OCI-LY7 (cell line): ENCODE data around the gene PHRF1. TPM values are rescaled to one million over a fixed set of nuclear protein-coding genes. Genes with fewer than 3 reads are reported as not detected.

Experiments used
- BruUV-seq: library from RNA; stranded (reverse); fragments of 400-500 nt; replicated peaks from 2 replicates; lab custom pipeline; 2021; lab: Mats Ljungman, UMichigan
- CTCF ChIA-PET: fragments of 300-600 bp; sonication (Branson Sonifier 250); formaldehyde crosslinking; loops from one replicate; lab custom pipeline; 2022; ENCODE audit warnings: antibody characterized with exemption; ENCODE audit not compliant: unreplicated experiment; lab: Charles Lee
- POLR2A ChIA-PET: fragments of 300-600 bp; sonication (Branson Sonifier 250); formaldehyde crosslinking; loops from one replicate; lab custom pipeline; 2022; ENCODE audit warnings: antibody characterized with exemption; lab: Charles Lee
- DNase-seq: peaks from one replicate; pipeline ENCODE4 v3.0.0-alpha.2; 2015; ENCODE audit warnings: low spot score
- H2AFZ ChIP-seq: fragments of 200-600 bp; sonication (generic), shearing (Covaris generic); 2 replicates; pipeline ENCODE4 v1.6.1; 2014; ENCODE audit warnings: mild to moderate bottlenecking, antibody characterized with exemption, low read length, moderate library complexity
- H3K27ac ChIP-seq: fragments of 200-600 bp; sonication (generic); 2 replicates; pipeline ENCODE4 v1.5.1; 2014; ENCODE audit warnings: mixed run types, low read depth, mild to moderate bottlenecking, moderate library complexity, low read length, inconsistent platforms; ENCODE audit not compliant: poor library complexity, severe bottlenecking
- H3K36me3 ChIP-seq: fragments of 200-600 bp; sonication (generic); 2 replicates; pipeline ENCODE4 v1.6.1; 2014; ENCODE audit warnings: mild to moderate bottlenecking, antibody characterized with exemption, low read length, moderate library complexity, mixed read lengths; ENCODE audit not compliant: insufficient read depth
- H3K4me1 ChIP-seq: fragments of 200-600 bp; sonication (generic); 2 replicates; pipeline ENCODE4 v1.5.1; 2014; ENCODE audit warnings: mild to moderate bottlenecking, low read length; ENCODE audit not compliant: insufficient read depth, poor library complexity, severe bottlenecking
- H3K4me2 ChIP-seq: fragments of 200-600 bp; sonication (generic); 2 replicates; pipeline ENCODE4 v1.6.1; 2014; ENCODE audit warnings: mild to moderate bottlenecking, low read length
- H3K4me3 ChIP-seq: fragments of 200-600 bp; sonication (generic); 2 replicates; pipeline ENCODE4 v1.5.1; 2014; ENCODE audit warnings: mild to moderate bottlenecking, low read depth, low read length; ENCODE audit not compliant: poor library complexity, severe bottlenecking
- H3K79me2 ChIP-seq: fragments of 200-600 bp; sonication (generic); 2 replicates; pipeline ENCODE4 v1.6.1; 2016; ENCODE audit warnings: low read depth, mild to moderate bottlenecking, low read length, moderate library complexity, mixed read lengths; ENCODE audit not compliant: insufficient read depth
- H3K9me2 ChIP-seq: fragments of 200-600 bp; sonication (generic); 2 replicates; pipeline ENCODE4 v1.6.1; 2016; ENCODE audit warnings: mild to moderate bottlenecking, low read length, mixed read lengths; ENCODE audit not compliant: insufficient read depth
- H3K9me3 ChIP-seq: fragments of 200-600 bp; sonication (generic); 2 replicates; pipeline ENCODE4 v1.6.1; 2014; ENCODE audit warnings: mild to moderate bottlenecking, mixed run types, low read length, mixed read lengths
- H4K20me1 ChIP-seq: fragments of 200-600 bp; sonication (generic); 2 replicates; pipeline ENCODE4 v1.6.1; 2014; ENCODE audit warnings: mild to moderate bottlenecking, antibody characterized with exemption, low read length, moderate library complexity, mixed read lengths; ENCODE audit not compliant: insufficient read depth
- CTCF ChIP-seq: fragments of 200-600 bp; sonication (generic); conservative IDR thresholded peaks from 2 replicates; pipeline ENCODE4 v1.5.1; 2014; ENCODE audit warnings: mild to moderate bottlenecking, antibody characterized with exemption, low read length, moderate library complexity, mixed read lengths
- EZH2phosphoT487 ChIP-seq: fragments of 200-600 bp; sonication (generic); IDR thresholded peaks from 2 replicates; pipeline ENCODE4 v1.6.1; 2018; ENCODE audit warnings: low read depth, borderline replicate concordance, mild to moderate bottlenecking, mixed run types, antibody characterized with exemption, low read length, moderate library complexity, mixed read lengths
- intact Hi-C: fragments of 100-400 bp; cut with micrococcal nuclease; formaldehyde crosslinking; loops from one replicate; pipeline ENCODE4 v1.10.0; 2022; ENCODE audit not compliant: unreplicated experiment
- total RNA-seq, 2 experiments: library from RNA; depleted of rRNA in 1 of 2; stranded (reverse); fragments of >200 nt in 1 of 2; shearing (Covaris generic) in 1 of 2; gene quantifications; 2 replicates each; pipeline ENCODE4 v1.2.3, GENCODE V29; 2014 to 2022

PHRF1 gene
- total RNA-seq, 2 experiments from 2014 or later: 25.6 to 45.4 TPM

- peaks cover 25% of the 10 kb centered on the region for H3K4me1 ChIP-seq
- intact Hi-C loops: no loop called here
- no TSS peak for BruUV-seq
- H3K27ac ChIP-seq: no peak overlapping the region
- H3K4me2 ChIP-seq: no peak overlapping the region
- H3K4me3 ChIP-seq: no peak overlapping the region
- TF ChIP-seq EZH2phosphoT487: no peak
- no peak for TF ChIP-seq CTCF
- POLR2A ChIA-PET: interaction anchor here (1.3 kb wide), 1 partner anchor 16 kb away, joined by 3 read pairs; no protein-coding TSS in a partner anchor
- no peak for DNase-seq
- peaks cover 56% of the 10 kb centered on the region for H3K36me3 ChIP-seq
- H3K9me3 ChIP-seq: no peaks in the 10 kb centered on the region
- no peaks in the 10 kb centered on the region for H3K9me2 ChIP-seq
- CTCF ChIA-PET: no interaction called here
- peaks cover 56% of the 10 kb centered on the region for H3K79me2 ChIP-seq
- no peak overlapping the region for H2AFZ ChIP-seq
- H4K20me1 ChIP-seq: peaks cover 29% of the 10 kb centered on the region
Observed at GRCh38 chr11:581342-581741, 5.1 kb downstream of the PHRF1 start.

GRCh38 chr11:581752-582151 lies 5.5 kb downstream of the PHRF1 start:
- Histone ChIP-seq H4K20me1 (peaks cover 29% of the 10 kb centered on the region), H3K9me2 (no peaks in the 10 kb centered on the region)
- POLR2A ChIA-PET: interaction anchor here (1.3 kb wide), 1 partner anchor 16 kb away, joined by 3 read pairs; no protein-coding TSS in a partner anchor

More at GRCh38 chr11:581752-582151, 5.5 kb downstream of the PHRF1 start:
- no peak overlapping the region for H2AFZ ChIP-seq
- H3K36me3 ChIP-seq: peaks cover 60% of the 10 kb centered on the region
- no peak for DNase-seq
- H3K4me2 ChIP-seq: no peak overlapping the region
- H3K27ac ChIP-seq: no peak overlapping the region
- H3K79me2 ChIP-seq: peaks cover 56% of the 10 kb centered on the region
- H3K9me3 ChIP-seq: no peaks in the 10 kb centered on the region
- peaks cover 25% of the 10 kb centered on the region for H3K4me1 ChIP-seq
- TF ChIP-seq CTCF: no peak
- no peak for TF ChIP-seq EZH2phosphoT487
- intact Hi-C loops: no loop called here
- CTCF ChIA-PET: no interaction called here
- no TSS peak for BruUV-seq
- H3K4me3 ChIP-seq: no peak overlapping the region
